ENCODE results near the gene RIN3.

RIN3 gene

GRCh38 chr14:92701826-92702225, 188.2 kb downstream of the RIN3 start:
- TF ChIP-seq CTCF (IDR thresholded peaks at IDR 0.05; ENCODE audit: low read depth, low read length) = no peak
- DNase-seq (ENCODE audit: low read depth in 2 of 2) = no peak
- no peak overlapping the region for H3K4me3 ChIP-seq (replicated peaks in 1 of 2; ENCODE audit: low read depth in 2 of 2, low read length in 2 of 2)

- no peak overlapping the region for H3K4me3 ChIP-seq (replicated peaks in 1 of 2; ENCODE audit: low read depth in 2 of 2, low read length in 2 of 2)
- no peak for DNase-seq (ENCODE audit: low read depth in 2 of 2)
- TF ChIP-seq CTCF (IDR thresholded peaks at IDR 0.05; ENCODE audit: low read depth, low read length) = no peak
Measured at GRCh38 chr14:92702441-92702918, 188.9 kb downstream of the RIN3 start.

- H3K4me3 ChIP-seq (replicated peaks in 1 of 2; ENCODE audit: low read depth in 2 of 2, low read length in 2 of 2) = no peak overlapping the region
- DNase-seq (ENCODE audit: low read depth in 2 of 2) = no peak
- no peak for TF ChIP-seq CTCF (IDR thresholded peaks at IDR 0.05; ENCODE audit: low read depth, low read length)
Measured at GRCh38 chr14:92703516-92703915, 189.9 kb downstream of the RIN3 start.

- TF ChIP-seq CTCF (IDR thresholded peaks at IDR 0.05; ENCODE audit: low read depth, low read length) = no peak
- no peak overlapping the region for H3K4me3 ChIP-seq (replicated peaks in 1 of 2; ENCODE audit: low read depth in 2 of 2, low read length in 2 of 2)
- no peak for DNase-seq (ENCODE audit: low read depth in 2 of 2)
Measured at GRCh38 chr14:92704036-92704804, 190.6 kb downstream of the RIN3 start.

GRCh38 chr14:92704821-92705220, 191.2 kb downstream of the RIN3 start:
- no peak for DNase-seq (ENCODE audit: low read depth in 2 of 2)
- TF ChIP-seq CTCF (IDR thresholded peaks at IDR 0.05; ENCODE audit: low read depth, low read length) = no peak
- H3K4me3 ChIP-seq (replicated peaks in 1 of 2; ENCODE audit: low read depth in 2 of 2, low read length in 2 of 2) = no peak overlapping the region

GRCh38 chr14:92706386-92706785, 192.8 kb downstream of the RIN3 start:
- DNase-seq (ENCODE audit: low read depth in 2 of 2) = no peak
- TF ChIP-seq CTCF (IDR thresholded peaks at IDR 0.05; ENCODE audit: low read depth, low read length) = no peak
- no peak overlapping the region for H3K4me3 ChIP-seq (replicated peaks in 1 of 2; ENCODE audit: low read depth in 2 of 2, low read length in 2 of 2)

All from cardiac fibroblast (primary cell).